ENCODE results near the gene TMEM123.

Gene TMEM123

DNA sequence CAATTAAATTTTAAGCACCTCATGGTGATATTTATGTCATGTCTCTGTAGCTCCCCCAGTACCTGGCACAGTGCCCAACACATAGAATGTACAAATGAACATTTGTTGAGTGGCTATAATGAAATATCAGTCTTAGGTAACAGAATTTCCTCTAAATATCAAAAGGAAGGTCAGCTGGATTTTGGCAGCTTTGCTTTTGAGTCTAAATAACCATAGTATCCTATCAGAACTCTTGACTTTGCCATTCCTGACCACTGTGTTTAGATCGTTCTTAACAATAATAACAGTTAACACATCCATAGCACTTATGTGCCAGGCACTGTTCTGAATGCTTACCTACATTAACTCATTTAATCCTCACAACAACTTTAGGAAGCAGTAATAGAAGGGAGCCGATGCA, 26.6 kb downstream of the TMEM123 start:
- ATAC-seq (no peak), DNase-seq (no peak)

- DNase-seq (no peak), ATAC-seq (no peak)
Measured at GRCh38 chr11:102423936-102424335, 28.6 kb downstream of the TMEM123 start.

DNA sequence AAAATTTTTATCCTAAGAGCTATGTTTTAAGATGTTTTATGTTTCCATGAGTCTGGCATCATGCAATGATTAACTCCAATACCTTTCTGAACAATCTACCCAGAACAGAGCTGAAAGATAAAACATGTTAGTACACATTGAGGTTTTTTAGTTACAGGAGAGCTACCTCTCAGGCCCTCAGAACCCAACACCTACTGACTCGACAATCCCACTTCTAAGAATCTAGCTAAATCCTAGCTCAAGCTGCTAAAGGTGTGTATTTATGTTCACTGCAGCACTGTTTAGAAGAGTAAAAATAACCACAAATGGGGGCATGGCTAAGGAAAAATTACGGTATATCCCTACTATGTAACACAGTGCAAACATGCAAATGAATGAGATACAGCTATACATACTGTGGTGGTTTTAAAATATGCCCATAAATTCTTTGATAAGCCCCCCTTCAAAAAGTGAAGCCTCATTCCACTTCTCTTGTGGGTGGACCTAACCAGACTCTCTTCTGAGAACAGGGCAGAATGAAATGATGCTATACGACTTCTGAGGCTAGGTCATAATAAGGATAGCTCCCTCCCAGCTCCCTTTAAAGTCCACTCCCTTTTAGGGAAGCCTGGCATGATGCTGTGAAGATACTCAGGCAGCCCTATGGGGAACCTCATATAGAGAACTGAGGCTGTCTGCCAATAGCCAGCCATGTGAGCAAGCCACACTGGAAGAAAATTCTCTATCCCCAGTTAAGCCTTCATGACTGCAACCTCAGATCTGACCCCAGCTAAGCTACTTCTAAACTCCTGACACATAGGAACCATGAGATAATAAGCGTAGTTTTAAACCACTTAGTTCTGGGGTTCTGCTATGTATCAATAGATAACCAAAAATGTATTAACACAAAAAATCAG, 29.5 kb downstream of the TMEM123 start:
- ATAC-seq = peak; percentile 24

DNA sequence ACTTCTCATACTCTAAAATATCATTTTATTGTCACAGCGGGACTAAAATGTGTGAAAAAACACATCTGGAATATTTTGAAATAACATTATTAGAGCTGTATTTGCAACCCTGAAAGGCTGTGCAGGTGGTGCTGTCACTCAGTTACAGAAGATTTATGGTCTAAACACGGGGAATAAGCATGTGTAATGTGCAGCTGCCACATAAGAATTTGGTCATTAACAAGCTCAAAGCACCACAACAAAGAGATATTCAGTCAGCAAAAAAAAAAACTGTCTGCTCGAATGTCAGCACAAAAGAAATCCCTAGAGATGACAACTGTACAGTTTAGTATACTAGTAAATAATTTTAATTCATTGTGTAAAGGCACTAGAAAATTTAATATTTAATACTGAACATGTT, 31.3 kb downstream of the TMEM123 start:
- no peak for ATAC-seq
- DNase-seq = no peak

More for the DNA sequence above, 29.5 kb downstream of the TMEM123 start:
- DNase-seq = no peak

DNA sequence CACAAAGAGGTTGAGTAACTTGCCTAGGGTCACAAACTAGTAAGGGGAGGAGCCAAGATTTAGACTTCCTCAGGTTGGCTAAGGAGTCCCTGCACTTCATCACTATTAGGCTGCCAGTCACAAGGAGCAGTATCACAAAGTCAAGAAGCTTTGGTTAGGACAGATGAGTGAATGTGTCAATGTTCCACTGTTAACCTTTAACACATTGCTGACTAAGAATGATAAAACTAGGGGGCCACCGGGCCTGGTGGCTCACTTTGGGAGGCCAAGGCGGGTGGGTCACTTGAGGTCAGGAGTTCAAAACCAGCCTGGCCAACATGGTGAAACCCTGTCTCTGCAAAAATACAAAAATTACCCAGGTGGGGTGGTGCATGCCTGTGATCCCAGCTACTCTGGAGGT, 32.0 kb downstream of the TMEM123 start:
- DNase-seq = peak; percentile 40
- ATAC-seq = peak; percentile 85

DNA sequence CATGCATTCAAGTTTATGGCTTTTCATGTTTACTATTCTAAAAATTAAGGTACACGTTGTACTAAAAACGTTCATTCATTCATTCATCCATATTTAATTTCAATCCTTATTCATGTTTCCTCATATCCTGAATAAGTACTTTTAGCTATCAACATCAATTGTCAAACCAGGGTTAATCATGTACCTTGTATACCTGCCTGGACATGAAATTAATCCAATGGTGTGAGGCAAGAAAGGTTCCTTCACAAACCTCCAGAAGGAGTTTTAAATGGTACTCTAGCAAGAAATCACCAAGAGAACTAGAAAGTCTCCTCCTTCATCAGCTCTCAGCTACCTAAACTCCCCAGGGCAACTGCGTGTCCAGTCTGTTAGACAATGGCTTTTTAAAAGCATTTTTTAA, 33.4 kb downstream of the TMEM123 start:
- ATAC-seq (no peak), DNase-seq (no peak)

GRCh38 chr11:102416976-102417375, 35.6 kb downstream of the TMEM123 start:
- ATAC-seq (peak; percentile 66), DNase-seq (no peak)

DNA sequence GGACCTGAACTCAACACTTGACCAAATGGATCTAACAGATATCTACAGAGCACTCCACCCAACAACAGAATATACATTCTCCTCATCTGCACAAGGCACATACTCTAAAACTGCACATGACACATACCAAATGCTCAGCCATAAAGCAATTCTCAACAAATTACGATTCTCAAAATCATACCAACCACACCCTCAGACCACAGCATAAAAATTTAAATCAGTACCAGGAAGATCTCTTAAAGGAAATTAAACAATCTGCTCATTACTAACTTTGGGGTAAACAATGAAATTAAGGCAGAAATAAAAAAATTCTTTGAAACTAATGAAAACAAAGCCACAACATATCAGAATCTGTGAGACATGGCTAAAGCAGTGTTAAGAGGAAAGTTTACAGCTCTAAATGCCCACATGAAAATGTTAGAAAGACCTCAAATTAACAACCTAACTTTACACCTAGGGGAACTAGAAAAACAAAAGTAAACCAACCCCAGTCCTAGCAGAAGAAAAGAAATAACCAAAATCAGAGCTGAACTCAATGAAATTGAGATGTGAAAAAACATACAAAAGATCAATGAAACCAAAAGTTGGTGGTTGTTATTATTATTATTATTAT, 37.2 kb downstream of the TMEM123 start:
- DNase-seq = no peak
- peak; percentile 29 for ATAC-seq

DNA sequence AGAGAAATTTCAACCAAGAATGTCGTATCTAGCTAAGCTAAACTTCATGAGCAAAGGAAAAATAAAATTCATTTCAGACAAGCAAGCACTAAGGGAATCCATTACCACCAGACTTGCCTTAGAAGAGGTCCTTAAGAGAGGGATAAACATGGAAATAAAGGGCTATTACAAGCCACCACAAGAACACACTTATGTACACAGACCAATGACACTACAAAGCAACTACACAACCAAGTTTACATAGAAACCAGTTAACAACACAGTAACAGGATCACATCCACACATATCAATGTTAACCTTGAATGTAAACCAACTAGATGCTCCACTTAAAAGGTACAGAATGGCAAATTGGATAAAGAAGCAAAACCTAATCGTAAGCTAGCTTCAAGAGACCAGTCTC, 38.0 kb downstream of the TMEM123 start:
- no peak for ATAC-seq
- DNase-seq = no peak

DNA sequence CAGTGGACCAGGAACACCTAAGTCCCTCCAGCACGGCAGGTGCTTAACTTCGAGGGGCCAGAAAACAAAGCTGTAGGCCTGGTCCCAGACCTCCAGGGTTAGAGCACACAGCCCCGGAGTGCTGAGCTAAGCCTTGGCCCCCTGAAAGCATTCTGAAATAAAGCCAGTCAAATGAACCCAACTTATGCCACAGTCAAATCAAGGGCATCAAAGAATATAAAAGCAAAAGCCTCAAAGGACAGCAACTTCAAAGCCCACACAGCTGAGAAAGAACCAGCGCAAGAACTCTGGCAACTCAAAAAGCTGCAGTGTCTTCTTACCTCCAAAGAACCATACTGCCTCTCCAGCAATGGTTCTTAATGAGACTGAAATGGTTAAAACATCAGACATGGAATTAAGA, 39.1 kb downstream of the TMEM123 start:
- ATAC-seq (no peak), DNase-seq (no peak)

- DNase-seq (no peak), ATAC-seq (no peak)
Measured at GRCh38 chr11:102411142-102411541, 41.4 kb downstream of the TMEM123 start.

- DNase-seq = no peak
Measured at GRCh38 chr11:102410382-102410784, 42.2 kb downstream of the TMEM123 start.

GRCh38 chr11:102408339-102408738, 44.2 kb downstream of the TMEM123 start:
- no peak for ATAC-seq
- no peak for DNase-seq

More at GRCh38 chr11:102410382-102410784, 42.2 kb downstream of the TMEM123 start:
- ATAC-seq = no peak

DNA sequence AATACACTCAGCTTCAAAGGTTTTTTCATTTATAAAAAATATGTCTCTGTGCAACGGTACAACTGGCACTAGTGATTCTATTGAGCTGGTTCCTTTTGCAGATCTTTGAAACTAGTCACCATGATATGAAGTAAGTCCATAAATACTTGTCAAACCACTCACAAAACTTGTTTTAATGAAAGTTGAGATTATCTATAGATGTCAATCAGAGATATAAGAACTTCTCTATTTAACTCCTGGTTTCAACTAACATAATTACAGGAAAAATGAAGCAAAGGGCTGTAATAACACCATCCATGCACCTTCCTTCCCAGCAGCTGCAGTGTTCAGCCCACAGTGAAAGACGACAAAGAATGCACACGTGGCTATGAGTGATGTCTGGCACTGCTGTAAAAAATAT, 44.7 kb downstream of the TMEM123 start:
- no peak for ATAC-seq
- DNase-seq = no peak

DNA sequence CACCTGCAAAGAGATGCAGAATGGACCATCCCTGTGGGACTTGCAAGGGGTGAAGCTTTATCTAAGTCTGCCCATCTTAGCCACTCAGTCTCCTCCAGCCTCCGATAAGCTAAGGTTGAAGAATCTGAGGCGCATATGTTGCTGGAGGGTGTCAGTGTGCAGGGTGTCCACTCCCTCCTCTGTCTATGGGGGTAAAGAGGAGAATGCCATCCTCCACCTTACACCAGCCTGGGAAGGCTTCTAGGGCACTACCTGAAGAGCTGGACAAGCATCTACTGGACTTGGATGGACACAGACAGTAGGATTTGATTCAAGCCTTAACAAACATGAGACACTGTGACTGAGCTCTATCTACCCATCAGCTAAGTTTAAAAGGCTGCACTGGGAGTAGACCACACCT, 46.5 kb downstream of the TMEM123 start:
- DNase-seq = no peak
- ATAC-seq = no peak

- ATAC-seq (no peak), DNase-seq (no peak)
Measured at GRCh38 chr11:102405501-102405900, 47.1 kb downstream of the TMEM123 start.

- ATAC-seq (no peak), DNase-seq (no peak)
Measured at GRCh38 chr11:102402548-102402947, 50.0 kb downstream of the TMEM123 start.

- DNase-seq (no peak), ATAC-seq (no peak)
Measured at GRCh38 chr11:102401905-102402304, 50.7 kb downstream of the TMEM123 start.

DNA sequence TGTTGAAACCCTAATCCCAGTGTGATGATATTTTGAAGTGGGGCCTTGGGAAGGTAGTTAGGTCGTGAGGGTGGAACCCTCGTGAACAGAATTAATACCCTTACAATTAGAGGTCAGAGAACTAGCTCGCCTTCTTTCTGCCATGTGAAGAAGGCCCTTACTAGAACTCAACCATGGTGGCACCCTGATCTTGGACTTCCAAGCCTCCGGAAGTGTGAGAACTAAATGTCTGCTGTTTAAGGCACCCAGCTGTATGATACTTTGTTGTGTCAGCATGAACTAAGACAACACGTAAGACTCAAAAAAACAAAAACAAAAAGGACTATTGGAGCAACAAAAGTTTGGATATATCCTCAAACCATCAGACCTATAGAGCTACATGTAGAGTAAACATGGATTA, 52.0 kb downstream of the TMEM123 start:
- DNase-seq (no peak), ATAC-seq (no peak)

- no peak for ATAC-seq
- no peak for DNase-seq
Measured at GRCh38 chr11:102399189-102399588, 53.4 kb downstream of the TMEM123 start.

DNA sequence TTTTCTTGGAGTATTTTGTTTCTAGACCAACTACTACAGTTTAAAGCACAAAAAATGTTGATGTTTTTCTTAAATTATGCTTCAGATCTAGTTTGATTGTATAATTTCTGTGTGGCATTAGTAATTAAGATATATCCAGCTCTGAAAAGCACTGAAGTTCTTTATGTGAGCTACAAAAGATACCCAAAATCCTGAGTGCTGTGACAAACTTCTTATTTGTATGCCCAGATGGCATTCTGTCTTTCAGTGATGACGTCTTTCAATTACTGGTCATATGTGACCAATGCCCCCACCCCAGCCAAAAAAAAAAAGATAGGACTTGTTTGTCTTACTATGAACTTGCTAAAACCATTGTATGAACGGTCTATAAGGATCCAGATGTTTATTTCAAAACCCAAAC, 54.3 kb downstream of the TMEM123 start:
- DNase-seq = no peak
- no peak for ATAC-seq

DNA sequence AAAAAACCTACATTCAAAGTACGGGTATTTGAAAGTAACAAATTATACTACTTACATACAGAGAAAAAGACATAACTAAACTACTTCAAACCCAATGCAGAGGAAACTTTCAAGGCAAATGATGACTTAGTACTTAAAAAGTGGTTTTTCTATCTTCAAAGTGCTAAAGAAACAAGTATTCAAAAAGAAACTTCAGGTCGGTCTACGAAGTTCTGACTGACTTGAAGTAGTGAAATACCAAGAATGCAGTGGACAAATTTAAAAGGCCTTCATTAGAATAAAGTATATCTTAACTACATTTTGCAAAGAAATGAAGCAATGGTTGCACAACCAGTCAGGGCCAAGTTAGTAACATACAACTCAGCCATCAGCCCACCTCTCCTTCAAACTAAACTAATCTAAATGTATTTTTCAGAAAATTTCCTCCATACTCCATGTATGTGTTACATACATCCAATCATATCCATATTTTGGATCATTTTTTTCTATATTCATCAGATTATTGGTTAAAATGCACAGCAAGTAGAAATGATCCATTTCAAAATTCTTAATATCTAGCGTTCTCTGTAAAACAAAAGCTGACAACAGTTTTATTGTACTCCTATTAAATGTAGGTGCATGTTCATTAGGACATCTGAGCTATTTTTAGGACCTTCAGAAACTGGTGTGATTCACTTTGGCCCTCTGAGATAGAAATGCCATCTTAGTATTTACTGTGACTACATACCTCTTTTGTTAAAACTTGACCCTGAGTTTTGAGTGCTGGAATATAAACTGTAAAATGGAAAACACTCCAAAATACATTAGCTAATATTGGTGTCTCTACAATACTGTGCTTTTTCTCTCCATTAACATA, 55.6 kb downstream of the TMEM123 start:
- peak; percentile 45 for ATAC-seq
- no peak for DNase-seq

Measured in stimulated activated naive CD8-positive, alpha-beta T cell treated with anti-CD3 and anti-CD28 coated beads, Interleukin-15, Interleukin-2, amounts not matched to agents 100 U/mL and 50 U/mL, for 24 hours (primary cell).